Right renal pelvis (tissue), 4 donors: ENCODE data around the gene ZNF717. TPM values are rescaled to one million over a fixed set of nuclear protein-coding genes. Genes with fewer than 3 reads are reported as not detected.
"Not testable (repeated sequence)": the region's sequence is repeated elsewhere in the genome, so short reads cannot be mapped to it uniquely, and the experiment has no call there.

Experiments
- DNase-seq, 4 donors: peaks; one replicate each; pipeline ENCODE4 v3.0.0-alpha.2; 2013; ENCODE audit warnings: low read depth in 4 of 4, low spot score in 3 of 4, missing footprints in 1 of 4
- polyA plus RNA-seq, 4 donors: library from polyadenylated mRNA; unstranded; fragments of 120-200 nt; gene quantifications; one replicate each; pipeline ENCODE4 v1.2.1, GENCODE V29; 2013; ENCODE audit not compliant: insufficient read length in 4 of 4

ZNF717 gene
- 10 to 100 TPM; 15.4 to 20.6 (median 18.3) TPM for polyA plus RNA-seq

- peak; percentile 85 to 87 (median 86) for DNase-seq
Measured at GRCh38 chr3:75785081-75785755, at the start of gene ZNF717. ZNF717 (minus strand) TSS chr3:75785549; CDS start chr3:75783362, 2,187 bp downstream.

- DNase-seq: not testable (repeated sequence)
Measured at GRCh38 chr3:75831076-75831475, 45.7 kb upstream of the ZNF717 start.

- DNase-seq: not testable (repeated sequence)
Measured at GRCh38 chr3:75818019-75818418, 32.7 kb upstream of the ZNF717 start.

GRCh38 chr3:75816287-75817180 is 31.2 kb upstream of the ZNF717 start:
- DNase-seq: not testable (repeated sequence)

GRCh38 chr3:75814797-75815196 is 29.4 kb upstream of the ZNF717 start:
- DNase-seq: no peak

GRCh38 chr3:75782506-75782905 is 2.8 kb downstream of the ZNF717 start:
- no peak for DNase-seq

- DNase-seq: no peak
Measured at GRCh38 chr3:75781079-75781745, 4.1 kb downstream of the ZNF717 start.

- not testable (repeated sequence) for DNase-seq
Measured at GRCh38 chr3:75777742-75778141, 7.6 kb downstream of the ZNF717 start.

GRCh38 chr3:75771631-75772030 is 13.7 kb downstream of the ZNF717 start:
- not testable (repeated sequence) for DNase-seq

- no peak for DNase-seq
Measured at GRCh38 chr3:75768303-75769017, 16.9 kb downstream of the ZNF717 start.

GRCh38 chr3:75737831-75738493 is 47.4 kb downstream of the ZNF717 start:
- no peak for DNase-seq

- no peak for DNase-seq
Measured at GRCh38 chr3:75727985-75728384, 57.4 kb downstream of the ZNF717 start.

GRCh38 chr3:75692061-75692460 is 93.3 kb downstream of the ZNF717 start:
- no peak for DNase-seq

- no peak for DNase-seq
Measured at GRCh38 chr3:75687323-75687722, 98.0 kb downstream of the ZNF717 start.

Other genes with a start within 250 kb of the ZNF717 start
- gene FRG2C, start 121.2 kb downstream of the ZNF717 start, polyA plus RNA-seq: under 1 TPM in 1 of 4 donors, not detected in 3; 0.03 TPM